ENCODE results near the gene SNX20.

SNX20 gene

DNA sequence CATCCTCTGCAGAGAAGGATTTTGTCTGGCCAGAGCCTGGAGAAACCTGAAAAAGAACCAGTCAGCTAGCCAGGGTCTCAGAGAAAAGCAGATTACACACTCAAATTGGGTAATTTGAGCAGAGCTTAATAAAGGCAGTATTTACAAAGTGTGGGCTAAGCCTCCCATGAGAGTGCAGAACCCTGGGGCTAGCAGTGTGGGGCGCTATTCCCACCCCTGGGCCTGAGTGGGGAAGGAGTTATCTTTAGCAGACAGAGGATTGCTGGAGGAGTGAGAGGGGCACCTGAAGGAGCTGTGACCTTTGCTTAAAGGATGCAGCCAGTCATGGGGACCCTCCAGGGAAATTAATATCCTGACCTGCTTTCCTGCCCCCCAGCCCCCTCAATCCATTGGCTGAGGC, 46.2 kb downstream of the SNX20 start:
- H3K27ac ChIP-seq (ENCODE audit: low read depth, low read length) = no peak overlapping the region
- no peaks in the 10 kb centered on the region for H3F3A ChIP-seq (ENCODE audit: insufficient read depth)
- no peak overlapping the region for H3K4me2 ChIP-seq (ENCODE audit: low read depth, low read length, poor library complexity, severe bottlenecking)
- no peaks in the 10 kb centered on the region for H3K36me3 ChIP-seq (ENCODE audit: low read length)
- no peak overlapping the region for H2AFZ ChIP-seq (ENCODE audit: low read depth, low read length, severe bottlenecking)
- H3K9me2 ChIP-seq (replicated peaks; ENCODE audit: insufficient read depth, low read length) = no peaks in the 10 kb centered on the region
- H3K27me3 ChIP-seq (ENCODE audit: low read length) = no peaks in the 10 kb centered on the region
- no peak overlapping the region for H3K9ac ChIP-seq (ENCODE audit: low read length)
- H3K9me3 ChIP-seq (ENCODE audit: insufficient read depth, low read length) = no peaks in the 10 kb centered on the region
- no peak overlapping the region for H3K4me3 ChIP-seq (ENCODE audit: insufficient read depth, low read length, poor library complexity, severe bottlenecking)
- H3K79me2 ChIP-seq (ENCODE audit: insufficient read depth, low read length) = no peaks in the 10 kb centered on the region
- TF ChIP-seq EZH2phosphoT487 (conservative IDR thresholded peaks at IDR 0.05; ENCODE audit: low read length) = no peak
- TF ChIP-seq, protein P1, sequence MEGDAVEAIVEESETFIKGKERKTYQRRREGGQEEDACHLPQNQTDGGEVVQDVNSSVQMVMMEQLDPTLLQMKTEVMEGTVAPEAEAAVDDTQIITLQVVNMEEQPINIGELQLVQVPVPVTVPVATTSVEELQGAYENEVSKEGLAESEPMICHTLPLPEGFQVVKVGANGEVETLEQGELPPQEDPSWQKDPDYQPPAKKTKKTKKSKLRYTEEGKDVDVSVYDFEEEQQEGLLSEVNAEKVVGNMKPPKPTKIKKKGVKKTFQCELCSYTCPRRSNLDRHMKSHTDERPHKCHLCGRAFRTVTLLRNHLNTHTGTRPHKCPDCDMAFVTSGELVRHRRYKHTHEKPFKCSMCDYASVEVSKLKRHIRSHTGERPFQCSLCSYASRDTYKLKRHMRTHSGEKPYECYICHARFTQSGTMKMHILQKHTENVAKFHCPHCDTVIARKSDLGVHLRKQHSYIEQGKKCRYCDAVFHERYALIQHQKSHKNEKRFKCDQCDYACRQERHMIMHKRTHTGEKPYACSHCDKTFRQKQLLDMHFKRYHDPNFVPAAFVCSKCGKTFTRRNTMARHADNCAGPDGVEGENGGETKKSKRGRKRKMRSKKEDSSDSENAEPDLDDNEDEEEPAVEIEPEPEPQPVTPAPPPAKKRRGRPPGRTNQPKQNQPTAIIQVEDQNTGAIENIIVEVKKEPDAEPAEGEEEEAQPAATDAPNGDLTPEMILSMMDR (IDR thresholded peaks at IDR 0.05; ENCODE audit: insufficient read depth, low read length, poor library complexity, severe bottlenecking) = no peak
- H4K20me1 ChIP-seq (ENCODE audit: low read depth, low read length) = no peaks in the 10 kb centered on the region

DNA sequence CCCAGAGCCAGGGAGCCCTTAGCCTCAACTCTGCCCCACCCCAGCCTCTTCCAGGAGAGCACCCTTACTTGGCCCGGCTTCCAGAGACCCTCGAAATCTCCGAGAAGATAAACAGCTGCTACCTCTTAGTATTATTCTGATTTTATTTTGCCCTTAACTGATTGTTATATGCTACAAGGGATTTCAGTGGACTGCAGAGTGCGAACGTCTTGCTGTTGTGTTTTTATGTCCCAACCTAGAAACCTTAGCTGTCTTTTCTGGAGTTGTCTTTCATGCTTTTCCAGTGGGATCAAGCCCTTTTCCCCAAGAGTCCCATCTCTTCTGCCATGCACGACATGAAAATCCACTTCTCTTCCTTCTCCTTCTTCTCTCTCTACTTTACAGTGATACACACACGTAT, 47.0 kb downstream of the SNX20 start:
- Histone ChIP-seq H3K36me3 (ENCODE audit: low read length) (no peaks in the 10 kb centered on the region), H3K9ac (ENCODE audit: low read length) (no peak overlapping the region), H3F3A (ENCODE audit: insufficient read depth) (no peaks in the 10 kb centered on the region), H3K4me3 (ENCODE audit: insufficient read depth, low read length, poor library complexity, severe bottlenecking) (no peak overlapping the region), H2AFZ (ENCODE audit: low read depth, low read length, severe bottlenecking) (no peak overlapping the region), H4K20me1 (ENCODE audit: low read depth, low read length) (no peaks in the 10 kb centered on the region), H3K79me2 (ENCODE audit: insufficient read depth, low read length) (no peaks in the 10 kb centered on the region), H3K27me3 (ENCODE audit: low read length) (no peaks in the 10 kb centered on the region), H3K9me2 (replicated peaks; ENCODE audit: insufficient read depth, low read length) (no peaks in the 10 kb centered on the region), H3K27ac (ENCODE audit: low read depth, low read length) (no peak overlapping the region), H3K4me2 (ENCODE audit: low read depth, low read length, poor library complexity, severe bottlenecking) (no peak overlapping the region), H3K9me3 (ENCODE audit: insufficient read depth, low read length) (no peaks in the 10 kb centered on the region)
- TF ChIP-seq, protein P1 (IDR thresholded peaks at IDR 0.05; ENCODE audit: insufficient read depth, low read length, poor library complexity, severe bottlenecking) = no peak
- TF ChIP-seq EZH2phosphoT487 (conservative IDR thresholded peaks at IDR 0.05; ENCODE audit: low read length) = no peak

DNA sequence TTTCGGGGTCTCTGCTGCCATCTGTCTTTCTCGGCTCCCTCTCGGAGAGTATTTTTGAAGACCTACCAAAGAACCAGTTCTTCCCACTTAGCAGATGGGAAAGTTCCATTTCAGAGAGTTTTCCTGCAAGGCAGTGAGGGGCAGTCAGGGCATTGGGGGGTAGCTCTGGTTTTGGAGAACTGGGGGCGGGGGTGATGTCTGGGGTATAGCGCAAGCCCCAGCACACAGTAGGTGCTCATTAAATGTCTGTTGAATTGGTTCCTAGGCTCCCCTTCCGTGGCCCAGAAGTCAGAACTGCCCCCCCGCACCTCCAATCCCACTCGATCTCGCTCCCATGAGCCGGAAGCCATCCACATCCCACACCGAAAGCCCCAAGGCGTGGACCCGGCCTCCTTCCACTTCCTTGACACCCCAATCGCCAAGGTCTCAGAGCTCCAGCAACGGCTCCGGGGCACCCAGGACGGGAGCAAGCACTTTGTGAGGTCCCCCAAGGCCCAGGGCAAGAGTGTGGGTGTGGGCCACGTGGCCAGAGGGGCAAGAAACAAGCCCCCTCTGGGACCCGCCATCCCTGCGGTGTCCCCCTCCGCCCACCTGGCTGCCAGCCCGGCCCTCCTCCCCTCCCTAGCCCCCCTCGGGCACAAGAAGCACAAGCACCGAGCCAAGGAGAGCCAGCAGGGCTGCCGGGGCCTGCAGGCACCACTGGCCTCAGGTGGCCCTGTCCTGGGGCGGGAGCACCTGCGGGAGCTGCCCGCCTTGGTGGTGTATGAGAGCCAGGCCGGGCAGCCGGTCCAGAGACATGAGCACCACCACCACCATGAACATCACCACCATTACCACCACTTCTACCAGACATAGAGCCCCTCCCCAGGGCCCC, 47.9 kb downstream of the SNX20 start:
- Histone ChIP-seq H3K27me3 (ENCODE audit: low read length) (no peaks in the 10 kb centered on the region), H4K20me1 (ENCODE audit: low read depth, low read length) (no peaks in the 10 kb centered on the region), H3K36me3 (ENCODE audit: low read length) (no peaks in the 10 kb centered on the region), H3K9me2 (replicated peaks; ENCODE audit: insufficient read depth, low read length) (no peaks in the 10 kb centered on the region), H3K9ac (ENCODE audit: low read length) (no peak overlapping the region), H3K4me3 (ENCODE audit: insufficient read depth, low read length, poor library complexity, severe bottlenecking) (no peak overlapping the region), H3K27ac (ENCODE audit: low read depth, low read length) (no peak overlapping the region), H2AFZ (ENCODE audit: low read depth, low read length, severe bottlenecking) (no peak overlapping the region), H3K79me2 (ENCODE audit: insufficient read depth, low read length) (no peaks in the 10 kb centered on the region), H3F3A (ENCODE audit: insufficient read depth) (no peaks in the 10 kb centered on the region), H3K4me2 (ENCODE audit: low read depth, low read length, poor library complexity, severe bottlenecking) (no peak overlapping the region), H3K9me3 (ENCODE audit: insufficient read depth, low read length) (no peaks in the 10 kb centered on the region)
- no peak for TF ChIP-seq EZH2phosphoT487 (conservative IDR thresholded peaks at IDR 0.05; ENCODE audit: low read length)
- TF ChIP-seq, protein P1 (IDR thresholded peaks at IDR 0.05; ENCODE audit: insufficient read depth, low read length, poor library complexity, severe bottlenecking) = no peak

All from SU-DHL-6 (cell line).